Measurements from ENCODE around the gene FAM163B.

Gene FAM163B

DNA sequence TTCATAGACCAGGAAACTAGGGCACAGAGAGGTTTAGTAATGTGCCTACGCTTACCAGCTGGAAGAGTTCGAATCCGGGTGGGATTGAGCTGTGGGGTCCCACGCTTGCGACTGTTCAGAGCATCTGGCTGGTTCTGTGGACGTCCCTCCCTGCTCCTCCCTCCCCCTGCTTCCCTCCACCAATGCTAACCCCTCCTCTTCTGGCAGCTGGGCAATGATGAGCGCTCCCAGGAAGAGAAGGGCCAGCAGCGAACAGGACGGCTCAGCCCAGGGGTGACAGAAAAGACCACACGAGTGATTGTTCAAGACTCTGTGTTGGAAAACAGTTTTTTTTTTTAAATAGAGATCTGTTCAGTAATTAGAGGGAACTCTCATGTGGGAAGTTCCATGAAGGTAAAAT, 6.9 kb downstream of the FAM163B start:
- TF ChIP-seq, protein P1, sequence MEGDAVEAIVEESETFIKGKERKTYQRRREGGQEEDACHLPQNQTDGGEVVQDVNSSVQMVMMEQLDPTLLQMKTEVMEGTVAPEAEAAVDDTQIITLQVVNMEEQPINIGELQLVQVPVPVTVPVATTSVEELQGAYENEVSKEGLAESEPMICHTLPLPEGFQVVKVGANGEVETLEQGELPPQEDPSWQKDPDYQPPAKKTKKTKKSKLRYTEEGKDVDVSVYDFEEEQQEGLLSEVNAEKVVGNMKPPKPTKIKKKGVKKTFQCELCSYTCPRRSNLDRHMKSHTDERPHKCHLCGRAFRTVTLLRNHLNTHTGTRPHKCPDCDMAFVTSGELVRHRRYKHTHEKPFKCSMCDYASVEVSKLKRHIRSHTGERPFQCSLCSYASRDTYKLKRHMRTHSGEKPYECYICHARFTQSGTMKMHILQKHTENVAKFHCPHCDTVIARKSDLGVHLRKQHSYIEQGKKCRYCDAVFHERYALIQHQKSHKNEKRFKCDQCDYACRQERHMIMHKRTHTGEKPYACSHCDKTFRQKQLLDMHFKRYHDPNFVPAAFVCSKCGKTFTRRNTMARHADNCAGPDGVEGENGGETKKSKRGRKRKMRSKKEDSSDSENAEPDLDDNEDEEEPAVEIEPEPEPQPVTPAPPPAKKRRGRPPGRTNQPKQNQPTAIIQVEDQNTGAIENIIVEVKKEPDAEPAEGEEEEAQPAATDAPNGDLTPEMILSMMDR (conservative IDR thresholded peaks at IDR 0.05; ENCODE audit: control insufficient read depth, insufficient read depth, low read depth, low read length): no peak
- no peak overlapping the region for H3K4me3 ChIP-seq (ENCODE audit: control insufficient read depth, low read depth, low read length)
- DNase-seq (ENCODE audit: low read depth): no peak

DNA sequence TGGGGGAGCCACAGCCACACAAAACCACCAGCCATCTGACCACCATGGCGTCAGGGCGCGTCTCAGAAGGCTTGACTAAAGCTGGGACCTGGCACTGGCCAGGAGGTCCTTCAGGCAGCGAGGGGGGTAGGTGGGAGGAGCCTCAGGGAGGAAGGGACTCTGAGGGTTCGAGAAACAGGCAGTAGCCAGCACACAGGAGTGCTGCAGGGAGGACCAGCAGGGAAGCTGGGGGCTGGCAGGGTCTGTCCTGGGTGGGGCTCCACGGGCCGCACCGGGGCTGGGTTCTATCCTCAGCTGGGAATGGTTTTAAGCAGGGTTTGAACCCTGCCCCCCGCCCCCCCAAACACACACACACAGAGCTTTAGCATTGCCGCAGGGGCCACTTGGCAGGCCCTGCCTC, 7.4 kb downstream of the FAM163B start:
- TF ChIP-seq, protein P1 (conservative IDR thresholded peaks at IDR 0.05; ENCODE audit: control insufficient read depth, insufficient read depth, low read depth, low read length): no peak
- no peak overlapping the region for H3K4me3 ChIP-seq (ENCODE audit: control insufficient read depth, low read depth, low read length)
- no peak for DNase-seq (ENCODE audit: low read depth)

DNA sequence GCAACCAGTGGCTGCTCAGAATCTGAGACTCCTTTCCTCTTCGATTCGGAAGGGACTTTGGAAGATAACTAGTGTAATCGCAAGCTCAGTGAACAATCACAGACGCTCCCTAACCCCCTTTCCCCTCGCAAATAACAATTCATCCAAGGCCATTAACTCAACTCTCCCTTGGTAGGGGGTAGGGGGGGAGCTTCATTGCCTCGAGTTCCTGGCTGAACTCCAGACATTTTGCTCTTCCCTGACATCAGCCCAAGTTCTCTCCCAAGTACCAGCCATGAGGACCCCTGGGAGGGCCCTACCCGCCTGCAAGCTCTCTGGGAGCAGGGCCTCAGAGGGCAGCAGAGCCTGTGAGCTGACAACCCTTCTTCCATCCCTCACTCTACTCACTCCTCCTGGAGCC, 8.4 kb downstream of the FAM163B start:
- no peak overlapping the region for H3K4me3 ChIP-seq (ENCODE audit: control insufficient read depth, low read depth, low read length)
- no peak for DNase-seq (ENCODE audit: low read depth)
- TF ChIP-seq, protein P1 (conservative IDR thresholded peaks at IDR 0.05; ENCODE audit: control insufficient read depth, insufficient read depth, low read depth, low read length): no peak

DNA sequence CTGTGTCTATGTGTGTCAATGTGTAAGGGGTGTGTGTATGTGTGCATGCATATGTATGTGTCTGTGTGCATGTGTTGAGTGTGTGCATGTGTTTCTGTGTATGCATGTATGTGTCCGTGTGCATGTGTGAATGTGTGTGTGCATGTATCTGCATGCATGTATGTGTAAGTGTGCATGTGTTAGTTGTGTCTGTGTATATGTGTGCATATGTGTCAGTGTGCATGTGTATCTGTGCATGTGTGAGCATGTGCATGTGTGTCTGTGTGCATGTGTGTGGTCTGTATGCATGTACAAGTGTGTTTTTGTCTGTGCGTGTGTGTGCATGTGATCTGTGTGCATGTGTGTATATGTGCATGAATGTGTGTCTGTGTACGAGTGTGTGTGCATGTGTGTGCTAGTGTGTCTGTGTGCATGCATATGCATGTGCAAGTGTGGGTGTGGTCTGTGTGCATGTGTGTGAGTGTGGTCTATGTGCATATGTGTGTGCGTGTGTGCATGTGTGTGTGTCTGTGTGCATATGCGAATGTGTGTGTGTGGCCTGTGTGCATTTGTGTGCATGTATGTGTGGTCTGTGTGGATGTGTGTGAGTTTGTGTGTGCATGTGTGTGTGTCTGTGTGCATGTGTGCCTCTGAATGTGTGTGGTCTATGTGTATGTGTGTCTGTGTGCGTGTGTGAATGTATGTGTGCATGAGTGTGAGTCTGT, 9.6 kb downstream of the FAM163B start:
- H3K4me3 ChIP-seq (ENCODE audit: control insufficient read depth, low read depth, low read length): no peak overlapping the region
- no peak for DNase-seq (ENCODE audit: low read depth)
- TF ChIP-seq, protein P1 (conservative IDR thresholded peaks at IDR 0.05; ENCODE audit: control insufficient read depth, insufficient read depth, low read depth, low read length): no peak

DNA sequence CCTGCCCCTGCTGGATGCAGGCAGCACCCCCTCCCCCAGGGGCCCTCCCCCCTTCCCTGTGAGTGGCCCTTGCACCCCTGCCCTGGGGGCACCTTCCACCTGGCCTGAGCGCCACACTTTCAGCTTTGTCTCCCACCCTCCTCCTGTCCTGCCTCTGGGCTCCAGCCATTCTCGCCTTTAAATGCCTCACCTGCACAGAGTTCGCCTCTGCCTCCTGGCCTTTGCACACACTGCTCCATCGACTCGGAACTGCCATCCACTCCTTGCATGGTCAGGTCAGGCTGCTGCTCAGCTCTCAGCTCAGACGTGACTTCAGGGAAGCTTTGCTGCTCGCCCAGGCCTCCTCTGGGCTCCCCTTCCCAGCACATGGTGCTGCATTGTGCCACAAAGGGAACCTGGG, 10.2 kb downstream of the FAM163B start:
- H3K4me3 ChIP-seq (ENCODE audit: control insufficient read depth, low read depth, low read length): no peak overlapping the region
- TF ChIP-seq, protein P1 (conservative IDR thresholded peaks at IDR 0.05; ENCODE audit: control insufficient read depth, insufficient read depth, low read depth, low read length): no peak
- no peak for DNase-seq (ENCODE audit: low read depth)

DNA sequence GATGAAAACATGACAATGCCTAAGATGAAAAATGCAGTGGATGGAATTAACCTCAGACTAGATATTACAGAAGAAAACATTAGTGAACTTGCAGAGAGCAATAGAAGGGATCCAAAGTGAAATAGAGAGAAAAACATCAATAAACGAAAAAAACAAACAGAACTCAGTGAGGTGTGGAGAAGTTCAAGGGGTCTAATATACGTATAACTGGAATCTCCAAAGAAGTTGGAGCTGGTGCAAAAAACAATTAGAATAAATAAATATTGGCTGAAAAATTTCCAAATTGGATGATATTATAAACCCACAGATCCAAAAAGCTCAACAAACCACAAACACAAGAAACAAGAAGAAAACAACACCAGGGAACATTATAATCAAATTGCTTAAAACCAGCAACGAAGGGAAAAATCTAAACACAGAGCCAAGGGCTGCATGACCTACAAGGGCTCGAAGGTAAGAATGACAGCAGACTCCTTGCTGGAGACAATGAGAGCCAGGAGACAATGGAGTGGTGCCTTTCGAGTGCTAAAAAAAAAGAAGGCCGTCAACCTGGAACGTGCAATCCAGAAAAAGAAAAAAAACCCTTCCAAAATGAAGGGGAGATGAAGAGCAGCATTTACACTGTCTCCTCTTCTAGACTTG, 11.8 kb downstream of the FAM163B start:
- peak; percentile 28 for DNase-seq (ENCODE audit: low read depth)
- H3K4me3 ChIP-seq (ENCODE audit: control insufficient read depth, low read depth, low read length): no peak overlapping the region
- TF ChIP-seq, protein P1 (conservative IDR thresholded peaks at IDR 0.05; ENCODE audit: control insufficient read depth, insufficient read depth, low read depth, low read length): no peak
